HG02973 (cell line): ENCODE measurements around the gene STK36.
A peak's percentile ranks its signal among the peaks of the same experiment; 100 is the strongest.

Source experiments
- ATAC-seq: cut with Tn5 transposase; IDR thresholded peaks from one replicate; pipeline ENCODE4 v1.9.1; 2021; ENCODE audit warnings: moderate library complexity; ENCODE audit not compliant: unreplicated experiment

The STK36 gene

GRCh38 chr2:218662827-218663226, 9.1 kb upstream of the STK36 start:
- no peak for ATAC-seq

GRCh38 chr2:218663901-218664300, 8.0 kb upstream of the STK36 start:
- ATAC-seq: no peak

GRCh38 chr2:218664653-218665052, 7.2 kb upstream of the STK36 start:
- ATAC-seq: no peak

GRCh38 chr2:218671097-218671653, 711 bp upstream of the STK36 start:
- ATAC-seq: no peak

GRCh38 chr2:218679119-218679518, 7.2 kb downstream of the STK36 start:
- no peak for ATAC-seq

GRCh38 chr2:218680061-218680460, 8.2 kb downstream of the STK36 start:
- no peak for ATAC-seq

- ATAC-seq: peak; percentile 60
Observed at GRCh38 chr2:218687400-218688060, 15.6 kb downstream of the STK36 start.

GRCh38 chr2:218691234-218691633, 19.3 kb downstream of the STK36 start:
- no peak for ATAC-seq

- no peak for ATAC-seq
Observed at GRCh38 chr2:218694405-218695145, 22.7 kb downstream of the STK36 start.

GRCh38 chr2:218698885-218699284, 27.0 kb downstream of the STK36 start:
- ATAC-seq: no peak

- ATAC-seq: no peak
Observed at GRCh38 chr2:218701806-218702205, 29.9 kb downstream of the STK36 start.

- no peak for ATAC-seq
Observed at GRCh38 chr2:218703341-218703740, 31.5 kb downstream of the STK36 start.

GRCh38 chr2:218708086-218708485, 36.2 kb downstream of the STK36 start:
- peak; percentile 27 for ATAC-seq

- no peak for ATAC-seq
Observed at GRCh38 chr2:218709908-218710307, 38.0 kb downstream of the STK36 start.

GRCh38 chr2:218710334-218710686, 38.4 kb downstream of the STK36 start:
- no peak for ATAC-seq

GRCh38 chr2:218710687-218711549, 39.0 kb downstream of the STK36 start, which contains the start of gene TTLL4:
Gene TTLL4 (plus strand): TSS chr2:218710835. CDS start chr2:218737677, 26,842 bp downstream.
- peak; percentile 89 for ATAC-seq

GRCh38 chr2:218711550-218711929, 39.7 kb downstream of the STK36 start:
- ATAC-seq: no peak

GRCh38 chr2:218713922-218714321, 42.0 kb downstream of the STK36 start:
- no peak for ATAC-seq

- ATAC-seq: no peak
Observed at GRCh38 chr2:218716070-218716469, 44.2 kb downstream of the STK36 start.

GRCh38 chr2:218717262-218717661, 45.4 kb downstream of the STK36 start:
- ATAC-seq: no peak

- ATAC-seq: no peak
Observed at GRCh38 chr2:218718058-218718457, 46.2 kb downstream of the STK36 start.
